Tibial nerve (tissue), 4 donors: Measurements from ENCODE around the gene DCDC2C. TPM values are rescaled to one million over a fixed set of nuclear protein-coding genes. Genes with fewer than 3 reads are reported as not detected.

Experiments
- DNase-seq, 2 donors: peaks; one replicate each; pipeline ENCODE4 v3.0.0-alpha.2; 2019; ENCODE audit warnings: low spot score in 2 of 2
- H3K27ac ChIP-seq, 4 donors: fragments of 200-600 bp; sonication (generic) in 3 of 4; one replicate each; pipeline ENCODE4 v1.5.1; 2017 to 2019; ENCODE audit warnings: mild to moderate bottlenecking in 1 of 4
- H3K27me3 ChIP-seq, 2 donors: fragments of 200-600 bp; sonication (generic) in 1 of 2; one replicate each; pipeline versions ENCODE4 v1.5.1 to v1.6.0; 2017 to 2019
- H3K36me3 ChIP-seq, 3 donors: fragments of 200-600 bp; sonication (generic); one replicate each; pipeline ENCODE4 v1.5.1; 2018 to 2019
- H3K4me1 ChIP-seq, 4 donors: fragments of 200-600 bp; sonication (generic) in 3 of 4; one replicate each; pipeline ENCODE4 v1.5.1; 2017 to 2019
- H3K4me3 ChIP-seq, 4 donors: fragments of 200-600 bp; sonication (generic) in 3 of 4; one replicate each; pipeline ENCODE4 v1.5.1; 2017 to 2019; ENCODE audit warnings: mild to moderate bottlenecking in 1 of 4, moderate library complexity in 1 of 4
- H3K9me3 ChIP-seq, 4 donors: fragments of 200-600 bp; sonication (generic) in 3 of 4; one replicate each; pipeline ENCODE4 v1.5.1; 2017 to 2019
- EP300 ChIP-seq, 2 donors: sonication (generic); formaldehyde crosslinking; IDR thresholded peaks; one replicate each; pipeline ENCODE4 v1.6.1; 2017; ENCODE audit warnings: antibody characterized with exemption in 2 of 2, mild to moderate bottlenecking in 1 of 2
- POLR2A ChIP-seq, 2 donors: fragments of 450-650 bp; IDR thresholded peaks; one replicate each; pipeline ENCODE4 v1.6.1; 2017; ENCODE audit warnings: antibody characterized with exemption in 2 of 2, mild to moderate bottlenecking in 2 of 2, moderate library complexity in 2 of 2
- WGBS, 2 donors: methylation state at CpG; one replicate each; pipeline ENCODE4 v1.1.5; 2018; 5-methylcytosine and 5-hydroxymethylcytosine counted together
- total RNA-seq, 4 donors: library from RNA; depleted of rRNA; stranded (reverse); fragments of >200 nt; gene quantifications; one replicate each; pipeline ENCODE4 v1.1.0, GENCODE V29; 2016
- TF ChIP-seq, protein P1 (sequence below), 5 experiments: fragments of 200-600 bp in 3 of 5; fragments of 450-650 bp in 2 of 5; sonication (generic) in 3 of 5; IDR thresholded peaks; one replicate each; pipeline ENCODE4 v1.5.1; 2016 to 2019; ENCODE audit warnings: antibody characterized with exemption in 5 of 5, mild to moderate bottlenecking in 3 of 5, moderate library complexity in 2 of 5

DCDC2C gene
- total RNA-seq, 4 donors from 2014 or later, result 2.9 to 22.3 (median 5.6) TPM

DNA sequence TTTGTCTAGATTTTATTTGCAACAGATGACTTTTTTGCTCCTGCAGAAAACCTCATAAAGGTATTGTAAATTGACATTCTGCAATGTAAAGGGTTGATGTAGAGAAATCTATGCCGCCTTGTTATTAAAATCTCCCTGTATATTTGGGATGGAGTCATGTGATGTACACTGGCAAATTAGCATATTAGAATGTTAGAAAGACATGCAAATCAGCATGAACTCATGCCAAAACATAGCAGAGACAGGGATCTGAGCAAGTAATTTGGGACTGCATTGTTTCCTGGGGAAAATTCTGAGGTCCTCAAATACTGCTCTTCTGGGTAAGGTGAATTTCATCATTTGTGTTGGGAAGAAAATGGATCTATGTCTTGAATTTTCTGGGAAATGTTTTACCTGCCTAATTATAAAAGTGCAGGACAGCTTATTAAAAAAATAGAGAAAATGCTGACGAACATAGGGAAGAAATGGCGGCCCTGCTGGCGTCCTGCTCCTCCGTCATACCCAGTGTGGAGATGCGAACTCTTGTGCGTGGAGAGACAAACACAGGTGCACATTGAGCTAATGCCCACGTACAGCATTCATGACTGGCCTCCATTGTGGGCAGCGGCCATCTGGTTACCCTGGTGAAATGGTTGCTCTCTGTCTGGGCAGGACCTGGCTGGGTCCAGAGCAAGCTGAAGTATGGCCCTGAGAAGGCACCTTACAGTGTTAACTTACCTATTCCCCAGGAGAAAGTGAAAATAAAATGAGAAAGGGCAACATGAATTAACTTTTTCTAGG lies 29.1 kb upstream of the DCDC2C start:
- Histone ChIP-seq H3K4me1 (no peaks in the 10 kb centered on the region), H3K27me3 (no peaks in the 10 kb centered on the region), H3K9me3 (no peaks in the 10 kb centered on the region), H3K4me3 (no peak overlapping the region), H3K27ac (no peak overlapping the region), H3K36me3 (no peaks in the 10 kb centered on the region)
- DNase-seq, result no peak
- 90 to 91% methylated on average over 9 of the region's 9 CpGs for WGBS, 2 donors
- TF ChIP-seq, protein P1, sequence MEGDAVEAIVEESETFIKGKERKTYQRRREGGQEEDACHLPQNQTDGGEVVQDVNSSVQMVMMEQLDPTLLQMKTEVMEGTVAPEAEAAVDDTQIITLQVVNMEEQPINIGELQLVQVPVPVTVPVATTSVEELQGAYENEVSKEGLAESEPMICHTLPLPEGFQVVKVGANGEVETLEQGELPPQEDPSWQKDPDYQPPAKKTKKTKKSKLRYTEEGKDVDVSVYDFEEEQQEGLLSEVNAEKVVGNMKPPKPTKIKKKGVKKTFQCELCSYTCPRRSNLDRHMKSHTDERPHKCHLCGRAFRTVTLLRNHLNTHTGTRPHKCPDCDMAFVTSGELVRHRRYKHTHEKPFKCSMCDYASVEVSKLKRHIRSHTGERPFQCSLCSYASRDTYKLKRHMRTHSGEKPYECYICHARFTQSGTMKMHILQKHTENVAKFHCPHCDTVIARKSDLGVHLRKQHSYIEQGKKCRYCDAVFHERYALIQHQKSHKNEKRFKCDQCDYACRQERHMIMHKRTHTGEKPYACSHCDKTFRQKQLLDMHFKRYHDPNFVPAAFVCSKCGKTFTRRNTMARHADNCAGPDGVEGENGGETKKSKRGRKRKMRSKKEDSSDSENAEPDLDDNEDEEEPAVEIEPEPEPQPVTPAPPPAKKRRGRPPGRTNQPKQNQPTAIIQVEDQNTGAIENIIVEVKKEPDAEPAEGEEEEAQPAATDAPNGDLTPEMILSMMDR (IDR thresholded peaks at IDR 0.05), result no peak
- no peak for TF ChIP-seq POLR2A (IDR thresholded peaks at IDR 0.05)
- no peak for TF ChIP-seq EP300 (IDR thresholded peaks at IDR 0.05)

- Histone ChIP-seq H3K4me1 (no peaks in the 10 kb centered on the region), H3K4me3 (no peak overlapping the region), H3K27me3 (no peaks in the 10 kb centered on the region), H3K27ac (no peak overlapping the region), H3K9me3 (no peaks in the 10 kb centered on the region), H3K36me3 (no peaks in the 10 kb centered on the region)
- WGBS, 2 donors, result 90 to 97% methylated on average over 4 of the region's 4 CpGs
- DNase-seq, result no peak
- TF ChIP-seq, protein P1 (IDR thresholded peaks at IDR 0.05), result no peak
- TF ChIP-seq EP300 (IDR thresholded peaks at IDR 0.05), result no peak
- TF ChIP-seq POLR2A (IDR thresholded peaks at IDR 0.05), result no peak
Observed at GRCh38 chr2:3675687-3676086, 27.7 kb upstream of the DCDC2C start.

GRCh38 chr2:3677436-3677835 lies 25.9 kb upstream of the DCDC2C start:
- DNase-seq, result no peak
- no peaks in the 10 kb centered on the region for H3K4me1 ChIP-seq
- 86 to 93% methylated on average over 9 of the region's 9 CpGs for WGBS, 2 donors
- H3K4me3 ChIP-seq, result no peak overlapping the region
- H3K9me3 ChIP-seq, result no peaks in the 10 kb centered on the region
- TF ChIP-seq EP300 (IDR thresholded peaks at IDR 0.05), result no peak
- TF ChIP-seq, protein P1 (IDR thresholded peaks at IDR 0.05), result no peak
- no peak for TF ChIP-seq POLR2A (IDR thresholded peaks at IDR 0.05)
- no peak overlapping the region for H3K27ac ChIP-seq
- no peaks in the 10 kb centered on the region for H3K27me3 ChIP-seq
- H3K36me3 ChIP-seq, result no peaks in the 10 kb centered on the region

- WGBS, 2 donors, result 81 to 90% methylated on average over 9 of the region's 9 CpGs
- H3K4me3 ChIP-seq, result no peak overlapping the region
- no peaks in the 10 kb centered on the region for H3K4me1 ChIP-seq
- no peak for TF ChIP-seq EP300 (IDR thresholded peaks at IDR 0.05)
- no peak for TF ChIP-seq POLR2A (IDR thresholded peaks at IDR 0.05)
- TF ChIP-seq, protein P1 (IDR thresholded peaks at IDR 0.05), result no peak
- H3K27ac ChIP-seq, result no peak overlapping the region
- no peaks in the 10 kb centered on the region for H3K27me3 ChIP-seq
- H3K36me3 ChIP-seq, result no peaks in the 10 kb centered on the region
- H3K9me3 ChIP-seq, result no peaks in the 10 kb centered on the region
- DNase-seq, result no peak
Observed at GRCh38 chr2:3678212-3678611, 25.2 kb upstream of the DCDC2C start.

DNA sequence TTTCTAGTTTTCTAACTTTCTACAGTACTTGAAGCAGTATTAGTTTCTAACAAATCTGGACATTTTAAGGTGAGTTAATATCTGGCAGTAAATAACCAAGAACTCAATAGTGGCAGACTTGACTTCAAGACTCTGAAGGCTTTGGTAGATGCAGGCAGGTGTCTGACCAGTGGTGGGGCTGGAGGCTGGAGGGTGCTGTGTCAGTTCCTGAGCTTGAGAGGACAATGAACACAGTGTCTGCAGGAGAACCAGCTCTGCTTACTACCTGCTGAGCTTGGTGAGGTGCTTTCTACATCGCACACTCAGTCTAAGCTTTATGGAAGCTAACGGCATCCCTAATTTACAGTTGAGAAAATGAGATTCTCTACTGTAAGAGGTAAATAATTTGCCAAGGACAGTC lies 24.2 kb upstream of the DCDC2C start:
- TF ChIP-seq, protein P1 (IDR thresholded peaks at IDR 0.05), result no peak
- TF ChIP-seq EP300 (IDR thresholded peaks at IDR 0.05), result no peak
- no peak for TF ChIP-seq POLR2A (IDR thresholded peaks at IDR 0.05)
- Histone ChIP-seq H3K9me3 (no peaks in the 10 kb centered on the region), H3K27ac (no peak overlapping the region), H3K36me3 (no peaks in the 10 kb centered on the region), H3K4me1 (no peaks in the 10 kb centered on the region), H3K27me3 (no peaks in the 10 kb centered on the region), H3K4me3 (no peak overlapping the region)
- no peak for DNase-seq
- WGBS, 2 donors, result 88 to 91% methylated on average over 2 of the region's 2 CpGs
